ENCODE results near the gene KY. TPM values are rescaled to one million over a fixed set of nuclear protein-coding genes. Genes with fewer than 3 reads are reported as not detected.

KY gene
- total and polyA plus RNA-seq, 2 of the 13 experiments (the other 11 are each of a cell fraction or from before 2014, with no cell fraction given), result not detected

GRCh38 chr3:134623615-134624245 lies 27.1 kb downstream of the KY start:
- H3K79me2 ChIP-seq (ENCODE audit: insufficient read depth, low read length), result no peaks in the 10 kb centered on the region
- peaks cover 0 to 3% of the 10 kb centered on the region in 2 experiments; a peak in 1 of 5 replicates for H3K27me3 ChIP-seq (ENCODE audit: control insufficient read depth in 1 of 2, insufficient read depth in 2 of 2, low read length in 2 of 2)
- ATAC-seq (no peak), DNase-seq (ENCODE audit: low spot score) (no peak), FAIRE-seq (no peak)
- no peaks in the 10 kb centered on the region for H3K9me3 ChIP-seq (ENCODE audit: low read length)
- ChIA-PET CTCF (ENCODE audit: low intra/inter-chr PET ratio, low total read pairs) (no interaction called here), POLR2A (no interaction called here)
- in situ Hi-C loops (cut with HindIII; ENCODE audit: extremely low pct_ligation_motif_present, low pct_unique_long_range_greater_than_20kb) (loop anchor here (25.0 kb wide), 2 partner anchors 889 to 1264 kb away; no protein-coding TSS in a partner anchor), intact Hi-C loops (cut with micrococcal nuclease; ENCODE audit: unreplicated experiment) (no loop called here)
- H3K36me3 ChIP-seq (replicated peaks in 1 of 2; ENCODE audit: control insufficient read depth in 1 of 2, insufficient read depth in 2 of 2, low read length in 2 of 2), result no peaks in the 10 kb centered on the region
- H3K27ac ChIP-seq (ENCODE audit: extremely low read length, insufficient read depth, low read length), result no peak overlapping the region
- 0 out of 2 replicates have a peak, but pooled peaks cover 8% of the 10 kb centered on the region for H3K4me1 ChIP-seq (ENCODE audit: insufficient read depth, low read length)
- no peak overlapping the region for H3K9ac ChIP-seq (ENCODE audit: insufficient read depth, low read depth, low read length)
- no peak overlapping the region for H2AFZ ChIP-seq (ENCODE audit: low read length)
- 40% methylated on average over 6 of the region's 7 CpGs for WGBS (ENCODE audit: low lambda C conversion rate)
- no peak overlapping the region for H3K4me3 ChIP-seq (replicated peaks in 1 of 3; ENCODE audit: insufficient read depth in 1 of 3, low read depth in 2 of 3, low read length in 3 of 3)
- no peaks in the 10 kb centered on the region for H4K20me1 ChIP-seq (ENCODE audit: insufficient read depth, low read length)
- BruUV-seq (replicated peaks), result no TSS peak
- H3K4me2 ChIP-seq (ENCODE audit: low read depth, low read length), result no peak overlapping the region
- TF ChIP-seq ZNF703 (CRISPR knock-in tag; IDR thresholded peaks at IDR 0.05; ENCODE audit: borderline replicate concordance) (no peak), MEIS1 (CRISPR knock-in tag; IDR thresholded peaks at IDR 0.05; ENCODE audit: borderline replicate concordance) (no peak), E2F1 (CRISPR knock-in tag; IDR thresholded peaks at IDR 0.05) (no peak), ELK4 (CRISPR knock-in tag; IDR thresholded peaks at IDR 0.05; ENCODE audit: borderline replicate concordance) (no peak)
